HG02759 (cell line): Measurements from ENCODE around the gene EDN2.

Source experiments
- ATAC-seq: cut with Tn5 transposase; IDR thresholded peaks from one replicate; pipeline ENCODE4 v1.9.1; 2021; ENCODE audit warnings: mild to moderate bottlenecking, moderate library complexity; ENCODE audit not compliant: unreplicated experiment

EDN2 gene

DNA sequence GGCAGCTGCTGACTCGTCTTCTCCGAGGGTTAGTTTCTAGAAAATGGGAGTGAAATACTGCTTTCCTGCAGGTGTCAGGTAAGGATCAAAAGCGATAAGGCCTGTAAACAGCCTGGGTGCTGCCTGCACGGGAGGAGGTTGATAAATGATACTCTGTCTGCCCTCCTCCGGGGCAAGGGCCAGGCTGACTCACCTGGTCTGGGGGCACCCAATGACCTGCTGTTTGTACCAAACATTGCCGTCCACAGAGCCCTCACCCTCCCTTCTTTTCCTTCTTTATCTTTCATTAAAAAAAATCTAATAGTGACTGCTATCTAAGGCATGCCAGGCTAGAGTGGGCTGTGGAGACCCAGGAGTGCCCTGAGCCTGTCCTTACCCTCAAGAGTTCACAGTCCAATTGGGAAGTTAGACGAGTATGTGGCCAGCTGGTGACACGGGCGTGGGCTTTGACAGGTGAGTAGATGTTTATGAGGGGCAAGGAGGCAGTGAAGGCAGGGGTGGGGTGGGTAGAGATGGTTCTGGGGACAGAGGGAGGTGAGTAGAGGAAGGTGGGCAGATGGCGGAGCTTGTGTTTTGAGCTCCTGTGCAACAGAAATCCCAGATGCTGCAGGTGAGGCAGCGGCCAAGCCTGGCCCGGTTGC, 16.2 kb downstream of the EDN2 start:
- no peak for ATAC-seq

DNA sequence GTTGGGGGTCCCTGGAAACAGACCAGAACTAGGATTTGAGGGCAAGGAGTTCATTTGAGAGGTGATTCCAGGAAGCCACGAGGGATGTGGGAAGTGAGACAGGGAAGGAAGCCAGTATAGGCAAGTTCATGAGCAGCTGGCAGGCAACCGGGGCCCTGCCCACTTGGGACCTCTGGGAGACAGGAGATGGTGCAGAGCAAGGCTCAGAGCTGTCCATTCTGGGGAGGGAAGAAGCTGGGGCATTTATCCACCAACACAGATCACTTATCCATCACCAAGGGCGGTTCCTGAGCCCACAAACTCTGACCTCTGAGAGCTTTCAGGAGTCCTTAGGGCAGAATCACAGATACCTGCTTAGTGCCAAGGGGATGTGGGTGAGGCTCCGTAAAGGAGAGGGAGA, 16.8 kb downstream of the EDN2 start:
- no peak for ATAC-seq

DNA sequence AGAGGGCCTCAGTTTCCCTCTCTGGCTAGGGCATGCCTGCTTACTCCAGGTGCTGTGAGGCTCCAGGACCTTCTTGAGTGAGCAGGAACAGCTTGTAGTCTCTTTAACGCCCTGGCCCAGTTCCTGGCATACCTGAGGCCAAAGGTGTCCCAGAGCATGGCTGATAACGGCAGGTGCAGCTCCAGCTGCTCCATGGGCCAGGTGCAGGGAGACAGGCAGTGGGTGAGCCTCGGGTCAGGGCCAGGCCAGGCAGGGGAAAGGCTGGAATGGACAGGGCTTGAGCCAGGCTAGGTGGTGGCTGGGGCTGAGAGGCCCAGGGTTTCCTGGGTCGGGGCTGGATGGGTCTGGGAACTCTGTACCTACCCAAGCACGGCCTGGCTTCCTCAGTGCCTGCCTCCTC, 18.3 kb downstream of the EDN2 start:
- ATAC-seq: no peak

DNA sequence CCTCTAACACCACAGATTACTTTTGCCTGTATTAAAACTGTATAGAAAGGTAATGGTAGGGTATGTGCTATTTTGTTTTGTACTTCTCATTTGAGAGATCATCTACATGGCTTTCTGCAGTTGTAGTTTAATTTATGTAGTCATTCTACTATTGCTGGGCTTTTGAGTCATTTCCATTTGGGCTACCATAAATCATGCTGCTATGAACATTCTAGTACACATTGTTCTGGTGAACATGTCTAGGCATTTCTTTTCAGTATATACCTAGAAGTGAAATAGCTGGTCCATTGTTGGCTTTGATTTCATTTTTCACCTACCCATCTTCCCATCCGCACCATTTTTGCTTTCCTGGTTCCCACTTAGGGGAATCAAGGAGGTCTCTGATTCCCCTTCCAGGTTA, 18.7 kb downstream of the EDN2 start:
- ATAC-seq: no peak

DNA sequence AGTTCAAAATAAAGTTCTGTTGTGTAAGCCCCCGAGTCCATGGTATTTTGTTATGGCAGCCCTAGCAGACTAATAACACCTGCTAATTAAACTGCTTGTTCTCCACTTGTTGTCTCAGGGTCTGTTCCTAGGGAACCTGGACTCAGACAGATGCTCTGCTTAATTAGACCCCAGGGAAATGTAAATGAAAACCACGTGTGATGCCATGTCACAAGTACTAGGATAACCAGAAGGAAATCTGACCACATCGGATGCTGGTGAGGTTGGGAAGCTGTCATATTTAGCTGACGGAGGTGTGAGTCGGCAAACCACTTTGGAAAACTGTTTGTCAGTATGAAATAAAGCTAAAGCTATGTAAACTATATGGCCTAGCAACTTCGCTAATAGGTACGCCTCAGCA, 19.6 kb downstream of the EDN2 start:
- ATAC-seq: no peak

DNA sequence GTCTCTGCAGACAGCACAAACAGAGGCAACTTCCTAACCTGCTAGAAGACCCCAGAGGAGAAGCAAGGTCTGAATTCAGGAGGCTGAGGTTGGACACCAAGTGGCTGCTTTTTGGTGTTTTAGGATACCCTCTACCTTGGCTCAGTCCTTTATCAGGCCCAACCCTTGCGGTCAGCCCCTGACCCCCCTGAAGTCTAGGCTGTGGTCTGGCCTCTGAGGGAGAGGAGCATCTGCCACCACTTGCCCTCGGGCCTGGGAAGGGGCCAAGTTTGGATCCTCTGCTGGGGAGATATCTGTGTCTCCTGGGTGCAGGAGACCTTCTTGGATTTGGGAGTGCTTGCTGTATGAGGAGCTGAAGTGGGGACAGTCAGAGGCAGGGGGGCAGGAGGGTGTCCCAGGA, 21.0 kb downstream of the EDN2 start:
- no peak for ATAC-seq

DNA sequence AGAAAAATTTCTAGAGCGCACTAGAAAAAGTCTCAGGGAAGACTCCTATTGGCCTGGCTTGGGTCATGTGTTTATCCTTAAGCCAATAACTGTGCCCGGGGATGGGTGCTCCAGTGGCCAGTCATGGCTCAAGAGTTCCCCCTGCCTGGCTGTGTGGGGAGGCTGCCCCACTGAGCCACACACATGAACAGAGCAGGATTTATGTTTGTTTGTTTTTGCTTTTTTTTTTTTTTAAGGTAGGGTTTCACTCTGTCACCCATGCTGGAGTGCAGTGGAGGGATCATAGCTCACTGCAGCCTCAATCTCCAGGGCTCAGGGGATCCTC, 21.8 kb downstream of the EDN2 start:
- no peak for ATAC-seq

DNA sequence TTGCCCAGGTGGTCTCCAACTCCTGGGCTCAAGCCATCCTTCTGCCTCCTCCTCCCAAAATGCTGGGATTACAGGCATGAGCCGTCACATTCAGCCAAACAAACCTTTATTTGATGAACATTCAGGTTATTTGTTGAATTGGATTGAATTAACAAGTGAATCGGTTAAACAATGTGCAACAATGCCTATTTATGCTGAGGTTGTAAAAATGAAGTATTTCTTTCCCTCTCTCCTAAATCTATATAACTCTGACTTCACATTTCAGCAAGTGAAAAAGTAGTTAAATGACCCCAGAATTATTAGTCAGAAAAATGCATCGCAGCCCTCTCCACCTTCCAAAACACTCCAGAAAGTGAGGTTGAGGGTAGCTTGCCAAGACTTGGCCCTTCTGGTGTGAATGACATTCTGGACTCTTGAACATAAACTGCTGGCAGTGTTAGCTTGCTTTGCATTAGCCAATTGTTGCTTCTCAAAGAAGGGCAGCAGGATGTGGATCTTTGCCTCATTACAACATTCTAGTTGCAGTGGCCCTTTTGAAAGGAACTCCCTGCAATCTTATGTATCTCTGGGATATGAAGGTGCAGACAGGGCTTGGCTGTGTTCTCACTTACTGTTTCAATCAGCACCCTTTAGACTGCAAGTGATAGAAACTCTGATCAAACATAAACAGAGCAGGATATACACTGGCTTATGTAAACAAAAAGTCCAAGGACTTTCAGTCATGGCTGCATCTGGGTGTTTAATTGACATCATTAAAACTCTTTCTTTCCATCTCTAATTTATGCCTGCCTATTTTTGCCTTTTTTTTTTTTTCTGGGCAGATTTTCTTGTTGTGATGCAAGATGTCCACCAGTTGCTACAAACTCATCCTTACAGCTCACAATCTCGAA, 22.4 kb downstream of the EDN2 start:
- ATAC-seq: no peak

DNA sequence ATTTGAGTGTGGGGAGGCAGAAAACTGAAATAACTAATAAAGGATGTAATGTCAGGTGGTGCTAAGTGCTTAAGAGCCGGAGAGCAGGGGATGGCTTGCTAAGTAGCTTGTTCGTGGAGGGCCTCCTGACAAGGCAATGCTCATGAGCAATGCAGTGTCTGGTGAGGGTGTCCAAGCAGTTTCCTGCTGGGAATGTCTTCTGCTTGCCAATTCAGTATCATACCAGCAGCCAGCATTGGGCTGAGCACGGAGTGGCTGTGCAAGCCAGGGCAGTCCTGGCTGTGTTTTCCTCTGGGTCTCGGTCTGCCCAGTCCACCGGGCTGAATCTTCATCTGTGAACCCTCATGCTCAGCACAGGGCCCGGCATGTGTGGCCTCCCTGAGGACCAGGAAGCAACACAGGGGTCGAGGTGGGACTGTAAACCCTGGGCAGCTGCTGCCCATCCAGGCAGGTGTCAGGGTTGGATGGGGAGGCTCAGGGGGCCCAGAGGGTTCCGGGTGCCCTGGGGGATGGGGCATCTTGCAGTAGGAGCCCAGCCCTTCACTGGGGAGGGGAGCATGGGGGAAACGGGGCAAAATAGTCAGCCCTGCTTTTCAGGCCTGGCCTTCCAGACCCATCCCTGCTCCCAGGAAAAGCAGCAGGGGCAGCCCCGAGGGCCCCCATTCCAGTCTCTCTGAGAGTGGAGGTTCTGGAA, 27.5 kb downstream of the EDN2 start:
- ATAC-seq: no peak

DNA sequence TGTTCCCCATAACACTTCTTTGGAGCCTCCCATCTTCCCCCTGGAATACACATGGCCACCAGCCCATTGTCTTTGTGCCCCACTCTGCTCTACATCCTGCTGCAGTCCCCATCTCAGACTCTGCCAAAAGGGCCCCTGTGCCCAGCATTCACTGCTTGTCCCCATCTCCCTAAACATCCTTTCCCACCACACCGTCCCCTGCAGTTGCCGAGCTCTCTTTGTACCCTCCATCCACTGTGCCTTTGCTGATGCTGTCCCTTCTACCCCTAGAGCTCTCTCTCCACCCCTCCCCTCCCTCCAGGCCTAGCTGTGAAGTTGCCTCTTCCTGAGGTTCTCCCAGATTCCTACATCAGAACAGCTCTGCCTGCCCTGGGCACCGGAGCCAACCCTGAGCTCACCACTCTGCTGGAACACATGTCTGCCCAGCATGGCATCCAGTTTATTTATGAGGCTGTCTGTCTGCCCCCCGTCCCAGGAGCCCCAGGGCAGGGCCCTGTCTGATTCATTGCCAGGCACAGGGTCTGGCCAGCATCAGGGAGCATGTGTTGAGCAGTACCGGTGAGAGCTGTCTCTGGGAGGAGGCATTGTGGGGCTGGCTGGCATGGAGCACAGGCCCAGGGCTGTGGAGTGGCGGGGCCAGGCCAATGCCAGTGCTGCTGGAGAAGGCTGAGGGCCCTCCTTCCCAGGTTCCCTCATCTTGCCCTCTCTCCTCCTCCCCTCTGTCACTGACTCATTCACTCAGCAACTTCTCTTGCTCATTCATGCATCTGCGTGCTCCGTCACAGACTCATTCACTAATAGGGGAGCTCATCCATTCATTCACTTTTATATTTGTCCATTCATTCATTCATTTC, 28.8 kb downstream of the EDN2 start:
- ATAC-seq: no peak

DNA sequence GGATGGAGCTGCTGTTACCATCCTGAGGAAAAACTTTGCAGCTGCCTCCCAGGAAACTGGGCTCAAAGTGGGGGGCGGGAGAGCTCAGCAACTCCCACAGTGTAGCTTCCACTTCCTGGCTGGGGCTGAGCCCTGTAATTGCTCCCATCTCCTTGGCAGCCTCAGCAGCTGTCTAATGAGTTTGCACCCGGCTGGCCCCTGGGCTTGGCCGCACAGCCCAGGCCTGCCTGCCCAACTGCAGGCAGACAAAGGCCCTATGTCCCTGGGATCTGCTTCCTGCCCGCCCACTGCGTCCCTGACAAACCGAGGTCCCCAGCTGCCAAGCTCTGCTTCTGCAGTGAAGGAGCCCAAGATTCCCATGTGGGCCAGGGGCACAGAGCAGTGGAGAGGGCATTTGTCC, 30.1 kb downstream of the EDN2 start:
- no peak for ATAC-seq

DNA sequence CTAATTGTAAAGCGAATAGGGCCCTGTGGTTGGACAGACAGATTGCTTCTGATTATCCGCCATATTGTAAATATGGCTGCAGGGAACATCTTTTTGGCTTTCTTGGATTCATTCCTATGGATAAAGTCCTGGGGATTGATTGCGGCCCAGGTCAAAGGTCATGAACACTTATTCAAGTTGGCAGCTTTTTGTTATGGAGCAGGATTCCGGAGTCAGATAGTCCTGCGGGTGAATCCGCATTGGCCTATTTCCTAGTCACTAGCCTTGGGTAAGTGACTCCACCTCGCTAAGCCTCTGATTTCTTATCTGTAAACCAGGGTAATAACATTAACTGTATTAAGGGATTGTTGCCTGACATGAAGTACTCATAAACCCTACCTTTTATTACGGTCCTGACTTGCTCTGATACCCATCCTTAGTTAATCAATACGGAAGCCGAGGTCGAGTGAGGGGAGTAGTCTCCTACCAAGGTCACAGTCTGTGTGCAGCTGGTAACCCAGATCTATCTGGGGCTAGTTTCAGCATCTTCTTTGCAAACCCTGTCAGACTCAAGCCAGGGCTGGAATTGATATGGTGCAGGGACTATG, 31.7 kb downstream of the EDN2 start:
- ATAC-seq: no peak

DNA sequence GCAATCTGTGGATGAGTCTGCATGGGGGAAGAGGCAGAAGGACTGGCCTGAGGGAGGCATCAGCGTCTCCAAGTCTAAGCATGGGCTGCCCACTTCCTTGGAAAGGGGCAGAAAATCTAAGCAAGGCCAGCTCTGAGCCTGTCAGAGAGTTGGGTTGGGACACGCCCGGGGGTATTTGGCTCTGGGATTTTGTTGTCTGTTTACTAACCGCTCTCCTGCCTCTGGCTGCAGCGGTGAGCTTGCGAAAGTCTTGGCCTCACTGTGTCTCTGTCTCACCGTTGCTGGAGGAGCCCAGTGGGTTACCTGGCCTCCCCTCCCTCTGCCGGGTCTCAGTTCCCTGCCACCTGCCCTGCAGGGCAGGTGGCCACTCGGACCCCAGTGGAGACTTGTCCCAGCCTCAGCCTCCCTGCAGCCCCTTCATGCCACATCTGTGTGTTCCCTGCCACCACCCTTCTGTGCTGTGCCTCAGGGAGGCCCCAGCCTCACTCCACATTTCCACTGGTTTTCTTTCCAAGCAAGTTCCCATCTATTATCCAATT, 33.7 kb downstream of the EDN2 start:
- ATAC-seq: no peak

DNA sequence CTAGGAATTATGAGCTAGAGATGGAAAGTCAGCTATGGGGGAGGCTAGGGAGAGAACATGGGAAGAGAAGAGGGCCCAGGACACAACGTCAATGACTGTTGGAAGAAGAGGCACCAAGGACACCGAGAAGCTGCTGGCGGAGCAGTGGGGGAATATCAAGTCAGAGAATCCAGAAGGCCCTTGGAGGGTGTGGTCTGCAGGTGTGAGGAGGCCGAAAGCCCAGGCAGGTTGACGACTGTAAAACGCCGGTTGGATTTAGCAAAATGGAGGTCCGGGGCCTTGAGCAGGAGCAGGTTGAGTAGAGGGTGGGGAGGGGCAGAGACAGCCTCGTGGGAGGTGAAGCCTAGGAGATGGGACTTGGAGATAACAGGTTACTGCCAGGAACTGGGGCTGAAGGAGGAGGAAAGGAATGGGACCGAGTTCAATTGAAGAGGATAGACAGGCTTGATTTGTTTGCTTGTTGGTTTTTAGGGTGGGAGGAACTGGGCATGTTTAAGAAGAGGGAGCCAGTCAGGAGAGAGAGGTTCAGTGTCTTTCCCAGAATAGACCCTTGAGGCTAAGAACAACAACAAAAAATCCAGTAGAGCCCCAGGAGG, 35.1 kb downstream of the EDN2 start:
- no peak for ATAC-seq

DNA sequence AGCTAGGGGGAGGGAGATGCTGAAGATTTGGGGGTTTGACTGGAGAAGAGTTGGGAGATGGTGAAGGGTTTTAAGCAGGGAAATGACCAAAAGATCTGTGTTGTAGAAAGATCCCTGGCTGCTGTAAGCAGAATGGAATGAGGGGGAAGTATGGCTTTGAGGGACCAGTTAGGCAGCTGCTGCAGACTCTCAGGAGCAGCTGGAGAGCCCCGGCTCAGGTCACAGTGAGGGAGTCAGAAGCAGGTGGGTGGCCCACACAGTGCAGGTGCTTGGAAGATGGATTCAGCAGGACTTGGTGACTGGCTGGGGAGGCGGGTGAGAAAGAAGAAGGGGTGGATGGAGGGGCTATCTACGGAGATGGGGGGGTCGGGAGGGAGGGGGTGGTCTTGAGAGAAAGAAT, 35.7 kb downstream of the EDN2 start:
- ATAC-seq: no peak

DNA sequence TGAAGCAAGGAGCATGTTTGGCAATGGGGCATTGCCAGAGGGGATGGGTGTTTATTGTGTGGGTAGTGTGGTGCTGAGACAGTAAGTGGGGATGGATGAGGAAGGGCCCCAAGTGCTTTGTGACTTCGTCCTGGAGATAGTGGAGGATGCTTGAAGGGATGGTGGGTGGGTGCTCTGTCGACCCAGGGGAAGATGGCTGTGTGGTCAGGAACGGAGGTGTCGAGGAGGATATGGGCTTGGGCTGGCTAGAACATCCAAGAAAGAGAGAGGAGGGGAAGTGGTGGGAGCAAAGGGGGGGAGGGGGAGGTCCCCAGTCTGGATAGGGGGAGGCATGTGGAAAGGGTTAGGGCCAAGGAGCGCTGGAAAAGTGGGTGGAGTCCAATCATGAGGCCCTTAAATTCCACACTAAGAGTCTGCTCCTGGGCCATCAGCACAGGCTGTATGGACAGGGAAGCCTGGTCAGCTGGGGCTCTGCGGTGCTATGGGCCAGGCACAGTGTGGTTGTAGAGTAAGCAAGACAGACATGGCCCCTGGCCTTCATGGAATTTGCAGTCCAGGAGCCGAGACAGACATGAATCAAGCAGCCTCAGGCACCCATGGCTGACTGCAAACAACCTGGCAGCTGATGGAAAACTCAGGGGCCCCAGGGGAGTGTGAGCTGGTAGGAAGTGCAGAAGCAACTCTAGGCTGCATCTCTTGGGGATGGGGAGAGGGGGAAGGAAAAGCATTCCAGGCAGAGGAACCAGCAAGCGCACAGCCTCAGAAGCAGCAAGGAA, 36.3 kb downstream of the EDN2 start:
- no peak for ATAC-seq

DNA sequence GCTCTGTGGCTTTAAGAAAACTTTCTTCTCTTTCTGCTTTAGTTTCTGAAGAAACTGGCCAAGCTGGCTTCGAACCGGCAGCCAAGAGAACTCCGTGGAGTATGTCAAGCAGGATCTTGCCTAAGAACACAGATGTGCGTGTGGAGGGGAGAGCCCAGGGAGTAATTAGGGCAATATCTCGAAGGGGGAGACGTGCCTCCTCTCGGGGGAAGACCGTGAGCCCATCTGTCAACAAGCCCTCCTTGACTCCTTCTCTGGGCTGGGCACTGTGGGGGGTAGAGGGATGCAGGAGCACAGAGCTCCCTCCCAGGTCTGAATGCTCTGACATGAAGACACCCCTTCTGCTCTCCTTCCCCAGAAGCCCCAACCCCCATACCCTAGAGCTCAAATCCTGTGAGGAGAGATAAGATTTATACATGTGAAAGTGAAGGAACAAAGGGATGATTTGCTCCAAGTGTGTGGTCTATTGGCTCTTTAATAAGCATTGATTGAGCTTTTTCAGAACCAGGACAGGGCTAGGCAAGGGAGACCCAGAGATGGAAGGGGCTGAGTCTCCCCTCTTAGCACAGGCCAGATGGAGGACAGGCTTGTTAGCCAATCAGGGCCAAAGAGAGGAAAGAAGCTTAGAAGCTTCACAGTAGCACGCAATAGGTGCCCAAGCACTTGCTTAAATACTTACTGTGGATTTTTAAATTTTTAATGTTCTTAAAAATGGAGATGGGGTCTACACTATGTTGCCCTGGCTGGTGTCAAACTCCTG, 37.5 kb downstream of the EDN2 start:
- no peak for ATAC-seq

DNA sequence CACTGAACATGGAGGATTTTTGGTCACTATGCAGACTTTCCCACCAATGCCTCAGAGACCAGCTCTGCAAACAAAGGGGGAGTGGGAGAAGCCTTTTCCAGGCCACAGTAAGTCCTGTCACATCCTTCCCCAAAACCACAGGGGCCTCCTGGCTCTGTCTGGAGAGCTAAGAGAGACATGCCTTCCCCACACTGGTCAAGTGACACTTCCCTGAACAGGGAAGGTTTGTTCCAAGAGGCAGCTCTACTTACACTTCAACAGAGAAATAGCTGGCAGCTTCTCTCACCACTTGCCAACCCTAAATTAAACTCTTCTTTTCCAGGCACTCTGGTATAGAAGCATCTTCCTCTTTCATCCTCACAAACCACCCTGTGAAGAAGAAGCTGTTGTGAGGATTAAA, 39.7 kb downstream of the EDN2 start:
- ATAC-seq: no peak

DNA sequence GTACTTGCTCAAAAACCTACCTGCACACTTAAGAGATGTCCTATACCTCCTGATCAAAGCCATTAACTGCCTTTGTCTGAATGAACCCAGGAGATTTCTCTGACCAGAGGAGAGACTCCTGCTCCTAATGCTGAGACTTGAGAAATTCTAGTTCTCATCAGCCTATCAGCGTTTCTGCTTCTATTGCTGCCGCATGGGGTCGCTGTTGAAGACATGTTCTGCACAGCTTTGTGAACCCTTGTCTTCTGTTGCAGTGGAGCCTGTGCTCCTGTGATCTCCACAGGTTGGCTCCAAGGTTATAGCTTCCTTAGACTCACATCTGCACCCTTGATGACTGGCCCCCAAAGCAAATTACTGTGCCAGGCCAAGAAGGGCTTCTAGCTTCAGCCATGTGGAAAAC, 40.2 kb downstream of the EDN2 start:
- no peak for ATAC-seq
